Measurements from ENCODE around the gene MYO9B. TPM values are rescaled to one million over a fixed set of nuclear protein-coding genes. Genes with fewer than 3 reads are reported as not detected.

MYO9B gene
- polyA plus RNA-seq, 2 of the 4 experiments (the other 2 are of a cell fraction), result 13.0 to 27.7 TPM

DNA sequence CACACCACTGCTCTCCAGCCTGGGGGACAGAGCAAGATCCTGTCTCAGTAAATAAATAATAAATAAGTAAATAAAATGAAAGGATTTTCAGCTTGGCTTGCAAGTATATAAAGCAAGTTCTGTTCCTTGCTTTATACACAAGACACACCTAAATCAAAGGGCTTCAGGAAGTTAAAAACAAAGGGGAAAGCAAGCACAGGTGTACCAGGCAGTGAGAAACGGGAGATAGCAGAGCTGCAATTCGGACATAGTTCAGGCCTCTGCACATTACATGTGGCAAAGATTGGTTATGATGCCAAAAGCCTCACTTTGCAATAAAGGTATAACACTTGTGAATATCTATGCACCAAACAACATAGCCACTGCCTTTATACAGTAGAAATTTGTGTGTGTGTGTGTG is 47.5 kb downstream of the MYO9B start:
- ChIA-PET CTCF (no interaction called here), POLR2A (no interaction called here)
- 94% methylated on average over 2 of the region's 2 CpGs for WGBS (ENCODE audit: missing lambda C conversion rate)
- no peak for ATAC-seq
- Histone ChIP-seq H3K4me1 (peaks cover 8% of the 10 kb centered on the region; the same call in 2 of the 3 replicates), H3K9me3 (no peaks in the 10 kb centered on the region), H3K4me2 (no peak overlapping the region), H3K4me3 (no peak overlapping the region), H3K27ac (no peak overlapping the region)
- TF ChIP-seq TP53 (CRISPR knock-in tag; IDR thresholded peaks at IDR 0.05), result no peak
- TF ChIP-seq EP300 (IDR thresholded peaks at IDR 0.05), result no peak
- TF ChIP-seq EHF (CRISPR knock-in tag; IDR thresholded peaks at IDR 0.05), result no peak
- TF ChIP-seq NPAS2 (CRISPR knock-in tag; IDR thresholded peaks at IDR 0.05; ENCODE audit: borderline replicate concordance), result no peak
- no peak for TF ChIP-seq CHD4 (IDR thresholded peaks at IDR 0.05; ENCODE audit: borderline replicate concordance)
- no peak for TF ChIP-seq HEYL (CRISPR knock-in tag; IDR thresholded peaks at IDR 0.05)
- TF ChIP-seq, protein P1, sequence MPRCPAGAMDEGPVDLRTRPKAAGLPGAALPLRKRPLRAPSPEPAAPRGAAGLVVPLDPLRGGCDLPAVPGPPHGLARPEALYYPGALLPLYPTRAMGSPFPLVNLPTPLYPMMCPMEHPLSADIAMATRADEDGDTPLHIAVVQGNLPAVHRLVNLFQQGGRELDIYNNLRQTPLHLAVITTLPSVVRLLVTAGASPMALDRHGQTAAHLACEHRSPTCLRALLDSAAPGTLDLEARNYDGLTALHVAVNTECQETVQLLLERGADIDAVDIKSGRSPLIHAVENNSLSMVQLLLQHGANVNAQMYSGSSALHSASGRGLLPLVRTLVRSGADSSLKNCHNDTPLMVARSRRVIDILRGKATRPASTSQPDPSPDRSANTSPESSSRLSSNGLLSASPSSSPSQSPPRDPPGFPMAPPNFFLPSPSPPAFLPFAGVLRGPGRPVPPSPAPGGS (IDR thresholded peaks at IDR 0.05), result no peak
- no peak for TF ChIP-seq ZNF302 (CRISPR knock-in tag; IDR thresholded peaks at IDR 0.05)
- no peak for TF ChIP-seq HOXA7 (CRISPR knock-in tag; IDR thresholded peaks at IDR 0.05)
- TF ChIP-seq BHLHE40 (IDR thresholded peaks at IDR 0.05; ENCODE audit: low read depth, low read length), result no peak
- TF ChIP-seq RFX5 (IDR thresholded peaks at IDR 0.05), result no peak
- TF ChIP-seq CBX2 (IDR thresholded peaks at IDR 0.05; ENCODE audit: borderline replicate concordance, low read depth), result no peak
- TF ChIP-seq, protein P2, sequence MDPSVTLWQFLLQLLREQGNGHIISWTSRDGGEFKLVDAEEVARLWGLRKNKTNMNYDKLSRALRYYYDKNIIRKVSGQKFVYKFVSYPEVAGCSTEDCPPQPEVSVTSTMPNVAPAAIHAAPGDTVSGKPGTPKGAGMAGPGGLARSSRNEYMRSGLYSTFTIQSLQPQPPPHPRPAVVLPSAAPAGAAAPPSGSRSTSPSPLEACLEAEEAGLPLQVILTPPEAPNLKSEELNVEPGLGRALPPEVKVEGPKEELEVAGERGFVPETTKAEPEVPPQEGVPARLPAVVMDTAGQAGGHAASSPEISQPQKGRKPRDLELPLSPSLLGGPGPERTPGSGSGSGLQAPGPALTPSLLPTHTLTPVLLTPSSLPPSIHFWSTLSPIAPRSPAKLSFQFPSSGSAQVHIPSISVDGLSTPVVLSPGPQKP (IDR thresholded peaks at IDR 0.05; ENCODE audit: low read depth, low read length), result no peak
- no peak for TF ChIP-seq HOXB13 (CRISPR knock-in tag; IDR thresholded peaks at IDR 0.05; ENCODE audit: low read depth)
- TF ChIP-seq ZFP36 (IDR thresholded peaks at IDR 0.05; ENCODE audit: borderline replicate concordance, partially characterized antibody), result no peak
- TF ChIP-seq, protein P3, sequence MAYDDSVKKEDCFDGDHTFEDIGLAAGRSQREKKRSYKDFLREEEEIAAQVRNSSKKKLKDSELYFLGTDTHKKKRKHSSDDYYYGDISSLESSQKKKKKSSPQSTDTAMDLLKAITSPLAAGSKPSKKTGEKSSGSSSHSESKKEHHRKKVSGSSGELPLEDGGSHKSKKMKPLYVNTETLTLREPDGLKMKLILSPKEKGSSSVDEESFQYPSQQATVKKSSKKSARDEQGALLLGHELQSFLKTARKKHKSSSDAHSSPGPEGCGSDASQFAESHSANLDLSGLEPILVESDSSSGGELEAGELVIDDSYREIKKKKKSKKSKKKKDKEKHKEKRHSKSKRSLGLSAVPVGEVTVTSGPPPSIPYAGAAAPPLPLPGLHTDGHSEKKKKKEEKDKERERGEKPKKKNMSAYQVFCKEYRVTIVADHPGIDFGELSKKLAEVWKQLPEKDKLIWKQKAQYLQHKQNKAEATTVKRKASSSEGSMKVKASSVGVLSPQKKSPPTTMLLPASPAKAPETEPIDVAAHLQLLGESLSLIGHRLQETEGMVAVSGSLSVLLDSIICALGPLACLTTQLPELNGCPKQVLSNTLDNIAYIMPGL (CRISPR knock-in tag; IDR thresholded peaks at IDR 0.05; ENCODE audit: borderline replicate concordance), result no peak
- TF ChIP-seq MAZ (IDR thresholded peaks at IDR 0.05; ENCODE audit: borderline replicate concordance, low read depth, low read length), result no peak
- TF ChIP-seq EHMT2 (IDR thresholded peaks at IDR 0.05; ENCODE audit: low read depth), result no peak
- DNase-seq (ENCODE audit: low read depth in 1 of 2, low spot score in 1 of 2), result no peak
- FAIRE-seq, result no peak

DNA sequence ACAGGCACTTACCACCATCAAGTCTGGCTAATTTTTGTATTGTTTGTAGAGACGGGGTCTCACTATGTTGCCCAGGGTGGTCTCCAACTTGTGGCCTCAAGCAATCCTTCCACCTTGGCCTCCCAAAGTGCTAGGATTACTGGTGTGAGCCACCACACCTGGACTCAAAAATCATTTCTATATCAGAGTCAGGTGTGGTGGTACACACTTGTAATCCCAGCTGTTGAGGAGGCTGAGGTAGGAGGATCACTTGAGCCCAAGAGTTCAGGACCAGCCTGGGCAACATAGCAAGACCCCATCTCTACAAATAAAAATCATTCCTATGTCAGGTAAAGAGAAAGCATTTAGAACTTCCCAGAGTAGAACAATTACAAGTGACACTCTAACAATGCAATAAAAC is 48.4 kb downstream of the MYO9B start:
- CTCF ChIA-PET, result no interaction called here
- DNase-seq (ENCODE audit: low read depth in 1 of 2, low spot score in 1 of 2), result no peak
- Histone ChIP-seq H3K4me1 (peaks cover 8% of the 10 kb centered on the region; the same call in 2 of the 3 replicates), H3K4me2 (no peak overlapping the region), H3K4me3 (no peak overlapping the region), H3K27ac (no peak overlapping the region), H3K9me3 (no peaks in the 10 kb centered on the region)
- WGBS (ENCODE audit: missing lambda C conversion rate), result 100% methylated on average over 1 of the region's 1 CpG
- no peak for FAIRE-seq
- TF ChIP-seq NFE2L2 (conservative IDR thresholded peaks at IDR 0.05; ENCODE audit: low read length) (no peak), HES2 (IDR thresholded peaks at IDR 0.05) (no peak)
- POLR2A ChIA-PET, result no interaction called here
- no peak for ATAC-seq

All from A549 (cell line).